ENCODE results near the gene ILDR1. TPM values are rescaled to one million over a fixed set of nuclear protein-coding genes. Genes with fewer than 3 reads are reported as not detected.

Gene ILDR1
- total RNA-seq, 1 donor from 2014 or later: 4.1 TPM

GRCh38 chr3:122004991-122005565, 17.0 kb downstream of the ILDR1 start:
- H3K27me3 Mint-ChIP-seq (ENCODE audit: low read depth): no peaks in the 10 kb centered on the region
- H3K36me3 Mint-ChIP-seq: peaks cover 3% of the 10 kb centered on the region
- no peak for DNase-seq (ENCODE audit: low spot score in 2 of 2, unreplicated experiment in 2 of 2)
- H3K4me3 Mint-ChIP-seq: no peak overlapping the region
- H3K4me1 Mint-ChIP-seq: peaks cover 17% of the 10 kb centered on the region
- H3K9me3 Mint-ChIP-seq: no peaks in the 10 kb centered on the region
- no peak overlapping the region for H3K27ac Mint-ChIP-seq
- TF ChIP-seq CTCF (IDR thresholded peaks at IDR 0.05; ENCODE audit: unreplicated experiment): no peak

- Mint-ChIP-seq H3K27ac (no peak overlapping the region), H3K27me3 (ENCODE audit: low read depth) (no peaks in the 10 kb centered on the region), H3K9me3 (no peaks in the 10 kb centered on the region), H3K4me3 (no peak overlapping the region), H3K4me1 (peaks cover 17% of the 10 kb centered on the region), H3K36me3 (peaks cover 3% of the 10 kb centered on the region)
- TF ChIP-seq CTCF (IDR thresholded peaks at IDR 0.05; ENCODE audit: unreplicated experiment): no peak
- DNase-seq (ENCODE audit: low spot score in 2 of 2, unreplicated experiment in 2 of 2): no peak
Measured at GRCh38 chr3:122004107-122004506, 17.9 kb downstream of the ILDR1 start.

- no peak for DNase-seq (ENCODE audit: low spot score in 2 of 2, unreplicated experiment in 2 of 2)
- Mint-ChIP-seq H3K36me3 (peaks cover 3% of the 10 kb centered on the region), H3K9me3 (no peaks in the 10 kb centered on the region), H3K4me3 (no peak overlapping the region), H3K4me1 (peaks cover 18% of the 10 kb centered on the region), H3K27me3 (ENCODE audit: low read depth) (no peaks in the 10 kb centered on the region), H3K27ac (peak overlapping the region; percentile 4)
- no peak for TF ChIP-seq CTCF (IDR thresholded peaks at IDR 0.05; ENCODE audit: unreplicated experiment)
Measured at GRCh38 chr3:122003606-122004005, 18.4 kb downstream of the ILDR1 start.

- no peaks in the 10 kb centered on the region for H3K9me3 Mint-ChIP-seq
- DNase-seq (ENCODE audit: low spot score in 2 of 2, unreplicated experiment in 2 of 2): no peak
- peaks cover 3% of the 10 kb centered on the region for H3K36me3 Mint-ChIP-seq
- TF ChIP-seq CTCF (IDR thresholded peaks at IDR 0.05; ENCODE audit: unreplicated experiment): no peak
- H3K27ac Mint-ChIP-seq: peak overlapping the region; percentile 4
- no peaks in the 10 kb centered on the region for H3K27me3 Mint-ChIP-seq (ENCODE audit: low read depth)
- H3K4me1 Mint-ChIP-seq: peaks cover 21% of the 10 kb centered on the region
- no peak overlapping the region for H3K4me3 Mint-ChIP-seq
Measured at GRCh38 chr3:122003112-122003511, 18.9 kb downstream of the ILDR1 start.

- H3K27ac Mint-ChIP-seq: no peak overlapping the region
- H3K27me3 Mint-ChIP-seq (ENCODE audit: low read depth): no peaks in the 10 kb centered on the region
- TF ChIP-seq CTCF (IDR thresholded peaks at IDR 0.05; ENCODE audit: unreplicated experiment): no peak
- H3K36me3 Mint-ChIP-seq: peaks cover 3% of the 10 kb centered on the region
- peaks cover 23% of the 10 kb centered on the region for H3K4me1 Mint-ChIP-seq
- no peak overlapping the region for H3K4me3 Mint-ChIP-seq
- no peak for DNase-seq (ENCODE audit: low spot score in 2 of 2, unreplicated experiment in 2 of 2)
- H3K9me3 Mint-ChIP-seq: no peaks in the 10 kb centered on the region
Measured at GRCh38 chr3:122002611-122003010, 19.4 kb downstream of the ILDR1 start.

GRCh38 chr3:122001892-122002291, 20.2 kb downstream of the ILDR1 start:
- H3K4me3 Mint-ChIP-seq: no peak overlapping the region
- peaks cover 23% of the 10 kb centered on the region for H3K4me1 Mint-ChIP-seq
- H3K27me3 Mint-ChIP-seq (ENCODE audit: low read depth): no peaks in the 10 kb centered on the region
- TF ChIP-seq CTCF (IDR thresholded peaks at IDR 0.05; ENCODE audit: unreplicated experiment): no peak
- DNase-seq (ENCODE audit: low spot score in 2 of 2, unreplicated experiment in 2 of 2): no peak
- H3K9me3 Mint-ChIP-seq: no peaks in the 10 kb centered on the region
- H3K36me3 Mint-ChIP-seq: peaks cover 3% of the 10 kb centered on the region
- no peak overlapping the region for H3K27ac Mint-ChIP-seq

Data from mesothelial cell of epicardium (in vitro differentiated cells).